A549 (cell line): ENCODE results near the gene IBSP. TPM values are rescaled to one million over a fixed set of nuclear protein-coding genes. Genes with fewer than 3 reads are reported as not detected.

Source experiments
- ATAC-seq, 2 experiments: fragments of 200-7000 bp in 1 of 2; fragments of >200 bp in 1 of 2; cut with Nextera tagmentation in 1 of 2; cut with Tn5 transposase in 1 of 2; 3 replicates each; pipeline versions ENCODE4 v1.8.0 to v1.9.1; 2018 to 2020; ENCODE audit warnings: mild to moderate bottlenecking in 1 of 2, moderate library complexity in 1 of 2
- CTCF ChIA-PET: fragments of 300-600 bp; sonication (Branson Sonifier 250); formaldehyde crosslinking; extraction: SDS; loops from one replicate; lab custom pipeline; 2021; ENCODE audit warnings: antibody characterized with exemption, inconsistent platforms; lab: Yijun Ruan, JAX
- POLR2A ChIA-PET: fragments of 350-600 bp; formaldehyde crosslinking; extraction: SDS; loops from one replicate; lab custom pipeline; 2021; ENCODE audit warnings: antibody characterized with exemption, inconsistent platforms; lab: Yijun Ruan, JAX
- DNase-seq, 2 experiments: peaks; one replicate each; pipeline versions ENCODE4 v3.0.0 to v3.0.0-alpha.2; 2011 to 2016; ENCODE audit warnings: low read depth in 1 of 2, low spot score in 1 of 2
- FAIRE-seq: peaks from 2 replicates; lab custom pipeline; 2011; peaks lifted over from hg19 to GRCh38; lab: Jason Lieb, UNC
- H3K27ac ChIP-seq, 2 experiments: fragments of >200 bp; sonication (Bioruptor Twin); formaldehyde crosslinking; 3 replicates each; pipeline ENCODE4 v1.5.1; 2016 to 2017
- H3K4me1 ChIP-seq: fragments of >200 bp; sonication (Bioruptor Twin); formaldehyde crosslinking; 3 replicates; pipeline ENCODE4 v1.6.1; 2016
- H3K4me2 ChIP-seq: fragments of >200 bp; sonication (Bioruptor Twin); formaldehyde crosslinking; 3 replicates; pipeline ENCODE4 v1.6.1; 2016
- H3K4me3 ChIP-seq: fragments of >200 bp; sonication (Bioruptor Twin); formaldehyde crosslinking; 3 replicates; pipeline ENCODE4 v1.5.1; 2016
- H3K9me3 ChIP-seq: fragments of >200 bp; sonication (Bioruptor Twin); formaldehyde crosslinking; 3 replicates; pipeline ENCODE4 v1.6.1; 2016
- CBX2 ChIP-seq: fragments of 200-600 bp; sonication (generic); IDR thresholded peaks from 2 replicates; pipeline ENCODE4 v1.6.1; 2016; ENCODE audit warnings: low read depth, mild to moderate bottlenecking, borderline replicate concordance
- CEBPB ChIP-seq, 2 experiments: fragments of >200 bp in 1 of 2; sonication (Bioruptor Twin) in 1 of 2; formaldehyde crosslinking in 1 of 2; IDR thresholded peaks; 2 replicates each; pipeline ENCODE4 v1.6.1; 2012 to 2016
- CHD2 ChIP-seq: fragments of 150-350 bp; IDR thresholded peaks from 2 replicates; pipeline ENCODE4 v1.6.1; 2014; ENCODE audit warnings: low read length; ENCODE audit not compliant: partially characterized antibody
- CHD4 ChIP-seq: fragments of 200-600 bp; sonication (generic); IDR thresholded peaks from 2 replicates; pipeline ENCODE4 v1.6.1; 2016; ENCODE audit warnings: antibody characterized with exemption, mild to moderate bottlenecking, borderline replicate concordance
- E2F6 ChIP-seq: IDR thresholded peaks from 2 replicates; pipeline ENCODE4 v1.6.1; 2012; ENCODE audit warnings: low read depth, borderline replicate concordance
- FOXS1 ChIP-seq: fragments of 250-450 bp; sonication (Bioruptor Pico); IDR thresholded peaks from 2 replicates; pipeline ENCODE4 v1.5.0; 2020; ENCODE audit warnings: mild to moderate bottlenecking, moderate library complexity
- HDAC2 ChIP-seq: fragments of 200-600 bp; sonication (generic); IDR thresholded peaks from 2 replicates; pipeline ENCODE4 v1.6.1; 2016
- HMGXB4 ChIP-seq: fragments of 250-450 bp; sonication (Bioruptor Pico); IDR thresholded peaks from 2 replicates; pipeline ENCODE4 v1.5.0; 2021; ENCODE audit warnings: mild to moderate bottlenecking, moderate library complexity, borderline replicate concordance
- HOXA7 ChIP-seq: fragments of 250-450 bp; sonication (Bioruptor Pico); IDR thresholded peaks from 2 replicates; pipeline ENCODE4 v1.5.0; 2020; ENCODE audit warnings: mild to moderate bottlenecking, moderate library complexity
- HOXB5 ChIP-seq: fragments of 250-450 bp; sonication (Bioruptor Pico); IDR thresholded peaks from 2 replicates; pipeline ENCODE4 v1.5.0; 2020; ENCODE audit warnings: mild to moderate bottlenecking, moderate library complexity
- JUNB ChIP-seq: fragments of >200 bp; sonication (Bioruptor Twin); formaldehyde crosslinking; IDR thresholded peaks from 2 replicates; pipeline ENCODE4 v1.6.1; 2016
- KDM1A ChIP-seq: fragments of 200-600 bp; sonication (generic); IDR thresholded peaks from 2 replicates; pipeline ENCODE4 v1.6.1; 2016; ENCODE audit warnings: low read depth, mild to moderate bottlenecking
- KDM5A ChIP-seq: fragments of 200-600 bp; sonication (generic); IDR thresholded peaks from 2 replicates; pipeline ENCODE4 v1.6.1; 2016; ENCODE audit warnings: antibody characterized with exemption, mild to moderate bottlenecking
- MYC ChIP-seq: IDR thresholded peaks from 2 replicates; pipeline ENCODE4 v1.6.1; 2012; ENCODE audit warnings: mild to moderate bottlenecking, inconsistent platforms, low read length, improper control_type of control experiment, borderline replicate concordance
- NPAS2 ChIP-seq: fragments of 250-450 bp; sonication (Bioruptor Pico); IDR thresholded peaks from 2 replicates; pipeline ENCODE4 v1.8.0; 2022; ENCODE audit warnings: mild to moderate bottlenecking, moderate library complexity, borderline replicate concordance
- POLR2AphosphoS2 ChIP-seq: conservative IDR thresholded peaks from 2 replicates; pipeline ENCODE4 v1.6.1; 2012; ENCODE audit warnings: low read length, improper control_type of control experiment, inconsistent platforms
- SMC3 ChIP-seq: fragments of >200 bp; sonication (Bioruptor Twin); formaldehyde crosslinking; IDR thresholded peaks from 3 replicates; pipeline ENCODE4 v1.6.1; 2018; ENCODE audit warnings: inconsistent platforms
- SREBF2 ChIP-seq: fragments of 450-650 bp; IDR thresholded peaks from 2 replicates; pipeline ENCODE4 v1.6.1; 2014; ENCODE audit warnings: mild to moderate bottlenecking, moderate library complexity
- USF2 ChIP-seq: fragments of 450-650 bp; IDR thresholded peaks from 2 replicates; pipeline ENCODE4 v1.6.1; 2014; ENCODE audit warnings: antibody characterized with exemption
- ZNF302 ChIP-seq: fragments of 250-450 bp; sonication (Bioruptor Pico); IDR thresholded peaks from 2 replicates; pipeline ENCODE4 v1.9.0; 2021; ENCODE audit warnings: inconsistent platforms, mild to moderate bottlenecking, moderate library complexity
- WGBS: methylation state at CpG from one replicate; pipeline ENCODE4 v1.1.6; 2017; ENCODE audit errors: missing lambda C conversion rate; 5-methylcytosine and 5-hydroxymethylcytosine counted together
- polyA plus RNA-seq, 4 experiments: library from polyadenylated mRNA; depleted of rRNA in 3 of 4; stranded (reverse); fragments of >200 nt; fragmentation: RNase III in 1 of 4; extraction: RNeasy Plus Mini Kit Qiagen cat#74134 plus additional on column Dnase treatment in 1 of 4; gene quantifications; 2 replicates in 3 of 4; 3 replicates in 1 of 4; pipeline ENCODE4 v1.2.3, GENCODE V29; 2011 to 2017

Gene IBSP
- polyA plus RNA-seq, 2 of the 4 experiments (the other 2 are of a cell fraction): not detected

GRCh38 chr4:87805971-87806370 is 6.6 kb downstream of the IBSP start:
- no peak overlapping the region for H3K4me3 ChIP-seq
- TF ChIP-seq E2F6: no peak
- no peak for TF ChIP-seq SMC3
- no peak for TF ChIP-seq HOXA7 (CRISPR knock-in tag)
- TF ChIP-seq CHD4: no peak
- TF ChIP-seq MYC: no peak
- TF ChIP-seq FOXS1: no peak
- TF ChIP-seq CHD2: no peak
- no peak for TF ChIP-seq KDM1A
- no peak for TF ChIP-seq KDM5A
- TF ChIP-seq USF2: no peak
- no peak for TF ChIP-seq SREBF2
- H3K4me1 ChIP-seq: no peaks in the 10 kb centered on the region
- FAIRE-seq (no peak), ATAC-seq (no peak), DNase-seq (no peak)
- H3K9me3 ChIP-seq: no peaks in the 10 kb centered on the region
- 36% methylated on average over 2 of the region's 2 CpGs for WGBS
- no peak overlapping the region for H3K27ac ChIP-seq
- ChIA-PET POLR2A (no interaction called here), CTCF (interaction anchor here (1.4 kb wide), 1 partner anchor 43 kb away, joined by 4 read pairs; no protein-coding TSS in a partner anchor)
- H3K4me2 ChIP-seq: no peak overlapping the region

GRCh38 chr4:87806520-87806919 is 7.2 kb downstream of the IBSP start:
- Histone ChIP-seq H3K4me1 (no peaks in the 10 kb centered on the region), H3K4me2 (no peak overlapping the region), H3K27ac (no peak overlapping the region), H3K4me3 (no peak overlapping the region), H3K9me3 (no peaks in the 10 kb centered on the region)
- ATAC-seq: no peak
- ChIA-PET POLR2A (no interaction called here), CTCF (no interaction called here)
- no peak for TF ChIP-seq CBX2
- no peak for TF ChIP-seq ZNF302
- 81% methylated on average over 3 of the region's 3 CpGs for WGBS
- DNase-seq: no peak
- no peak for FAIRE-seq

GRCh38 chr4:87807402-87807801 is 8.0 kb downstream of the IBSP start:
- WGBS: 39% methylated on average over 3 of the region's 3 CpGs
- Histone ChIP-seq H3K27ac (no peak overlapping the region), H3K4me2 (no peak overlapping the region), H3K4me1 (no peaks in the 10 kb centered on the region), H3K4me3 (no peak overlapping the region), H3K9me3 (no peaks in the 10 kb centered on the region)
- FAIRE-seq: no peak
- CTCF ChIA-PET: interaction anchor here (0.6 kb wide), 1 partner anchor 31 kb away, joined by 3 read pairs; no protein-coding TSS in a partner anchor
- TF ChIP-seq HMGXB4 (CRISPR knock-in tag) (no peak), NPAS2 (CRISPR knock-in tag) (no peak), HOXB5 (CRISPR knock-in tag) (no peak), JUNB (no peak), POLR2AphosphoS2 (no peak), CEBPB (IDR thresholded peaks at IDR 0.05) (peak in 1 of 2 experiments; percentile 14; a peak in 2 of 4 replicates), HDAC2 (no peak)
- no peak for DNase-seq
- POLR2A ChIA-PET: no interaction called here
- no peak for ATAC-seq
